ENCODE data around the gene SPTBN1.

SPTBN1 gene

DNA sequence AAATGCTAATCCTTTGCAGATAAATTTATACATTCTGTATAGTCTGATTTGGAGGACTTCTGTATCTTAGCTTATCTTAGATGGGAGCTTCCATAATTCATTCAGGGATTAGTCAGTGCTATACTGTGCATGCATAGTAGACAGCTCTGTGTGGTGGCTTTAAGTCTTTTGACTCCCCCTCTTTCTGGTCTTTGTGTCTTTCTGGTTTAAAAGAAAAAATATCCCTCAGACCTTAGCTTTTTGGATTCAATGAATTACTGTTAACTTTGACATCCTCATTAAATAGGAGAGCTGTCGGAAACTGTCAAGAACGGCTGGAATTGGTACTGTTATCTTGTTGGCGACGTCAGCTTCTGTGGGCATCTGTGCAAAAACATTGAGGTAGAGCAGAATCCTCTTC, 130.4 kb downstream of the SPTBN1 start:
- in situ Hi-C loops (cut with HindIII; ENCODE audit: low sequenced_read_pairs): no loop called here
- no peak overlapping the region for H3K4me3 ChIP-seq (ENCODE audit: low read depth, low read length)
- TF ChIP-seq, protein P1, sequence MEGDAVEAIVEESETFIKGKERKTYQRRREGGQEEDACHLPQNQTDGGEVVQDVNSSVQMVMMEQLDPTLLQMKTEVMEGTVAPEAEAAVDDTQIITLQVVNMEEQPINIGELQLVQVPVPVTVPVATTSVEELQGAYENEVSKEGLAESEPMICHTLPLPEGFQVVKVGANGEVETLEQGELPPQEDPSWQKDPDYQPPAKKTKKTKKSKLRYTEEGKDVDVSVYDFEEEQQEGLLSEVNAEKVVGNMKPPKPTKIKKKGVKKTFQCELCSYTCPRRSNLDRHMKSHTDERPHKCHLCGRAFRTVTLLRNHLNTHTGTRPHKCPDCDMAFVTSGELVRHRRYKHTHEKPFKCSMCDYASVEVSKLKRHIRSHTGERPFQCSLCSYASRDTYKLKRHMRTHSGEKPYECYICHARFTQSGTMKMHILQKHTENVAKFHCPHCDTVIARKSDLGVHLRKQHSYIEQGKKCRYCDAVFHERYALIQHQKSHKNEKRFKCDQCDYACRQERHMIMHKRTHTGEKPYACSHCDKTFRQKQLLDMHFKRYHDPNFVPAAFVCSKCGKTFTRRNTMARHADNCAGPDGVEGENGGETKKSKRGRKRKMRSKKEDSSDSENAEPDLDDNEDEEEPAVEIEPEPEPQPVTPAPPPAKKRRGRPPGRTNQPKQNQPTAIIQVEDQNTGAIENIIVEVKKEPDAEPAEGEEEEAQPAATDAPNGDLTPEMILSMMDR (IDR thresholded peaks at IDR 0.05; ENCODE audit: low read depth, low read length): no peak
- no peak for DNase-seq (ENCODE audit: low read depth, low spot score)

- DNase-seq (ENCODE audit: low read depth, low spot score): no peak
- no peak overlapping the region for H3K4me3 ChIP-seq (ENCODE audit: low read depth, low read length)
- in situ Hi-C loops (cut with HindIII; ENCODE audit: low sequenced_read_pairs): no loop called here
- TF ChIP-seq, protein P1 (IDR thresholded peaks at IDR 0.05; ENCODE audit: low read depth, low read length): no peak
Observed at GRCh38 chr2:54587171-54588016, 131.3 kb downstream of the SPTBN1 start.

DNA sequence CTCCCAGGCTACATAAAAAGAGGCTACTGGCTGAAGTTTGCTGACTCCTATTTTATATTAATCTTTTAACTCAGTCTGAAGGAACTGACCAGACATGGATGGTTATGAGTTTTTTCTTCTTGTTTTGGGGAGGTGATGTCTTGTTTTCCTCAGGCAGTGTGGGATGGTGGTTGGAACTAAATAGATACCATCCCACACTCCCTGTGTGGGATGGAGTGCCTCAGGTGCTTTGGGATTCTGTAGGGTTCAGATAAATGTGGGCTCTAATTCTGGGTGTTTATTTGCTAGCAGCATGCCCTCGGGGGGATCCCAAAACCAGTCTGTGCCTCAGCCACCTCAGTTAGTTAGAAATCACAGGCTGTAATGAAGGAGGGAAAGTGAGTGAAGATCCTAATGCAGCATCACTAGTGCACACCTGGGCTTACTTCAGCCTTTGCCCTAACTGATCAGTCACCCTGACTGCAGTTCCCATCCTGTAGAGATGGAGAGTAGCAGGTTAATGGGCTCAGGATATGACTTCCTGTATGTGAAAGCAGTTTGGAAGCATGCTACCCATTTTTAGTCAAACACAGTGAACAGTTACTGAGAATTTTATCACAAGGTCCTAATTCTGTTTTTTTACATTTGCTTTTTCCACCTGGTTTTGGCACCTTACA, 132.2 kb downstream of the SPTBN1 start:
- TF ChIP-seq, protein P1 (IDR thresholded peaks at IDR 0.05; ENCODE audit: low read depth, low read length): no peak
- in situ Hi-C loops (cut with HindIII; ENCODE audit: low sequenced_read_pairs): no loop called here
- no peak for DNase-seq (ENCODE audit: low read depth, low spot score)
- no peak overlapping the region for H3K4me3 ChIP-seq (ENCODE audit: low read depth, low read length)

DNA sequence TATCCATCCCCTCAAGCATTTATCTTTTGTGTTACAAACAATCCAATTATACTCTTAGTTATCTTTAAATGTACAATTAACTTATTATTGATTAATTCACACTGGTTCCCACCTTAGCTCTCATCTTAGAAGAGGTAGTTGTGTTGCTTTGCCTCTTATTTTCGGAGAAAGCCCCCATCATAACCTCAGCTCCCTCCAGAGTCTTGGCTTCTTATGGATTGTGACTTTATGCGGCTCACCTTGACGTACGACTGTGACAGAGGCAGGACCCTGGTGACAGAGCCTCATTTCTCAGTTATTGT, 132.9 kb downstream of the SPTBN1 start:
- in situ Hi-C loops (cut with HindIII; ENCODE audit: low sequenced_read_pairs): no loop called here
- no peak overlapping the region for H3K4me3 ChIP-seq (ENCODE audit: low read depth, low read length)
- TF ChIP-seq, protein P1 (IDR thresholded peaks at IDR 0.05; ENCODE audit: low read depth, low read length): no peak
- DNase-seq (ENCODE audit: low read depth, low spot score): no peak

- no peak overlapping the region for H3K4me3 ChIP-seq (ENCODE audit: low read depth, low read length)
- TF ChIP-seq, protein P1 (IDR thresholded peaks at IDR 0.05; ENCODE audit: low read depth, low read length): no peak
- DNase-seq (ENCODE audit: low read depth, low spot score): no peak
- in situ Hi-C loops (cut with HindIII; ENCODE audit: low sequenced_read_pairs): no loop called here
Observed at GRCh38 chr2:54589340-54590215, 133.5 kb downstream of the SPTBN1 start.

Measured in astrocyte of the spinal cord (primary cell).